IPS-NIHi7 (cell line): ENCODE measurements around the gene PNCK.

Experiments used
- DNase-seq: peaks from one replicate; pipeline ENCODE4 v3.0.0; 2012; ENCODE audit warnings: mixed read lengths; ENCODE audit errors: extremely low spot score

The PNCK gene

GRCh38 chrX:153642051-153642654, 31.5 kb downstream of the PNCK start:
- peak; percentile 41 for DNase-seq

- no peak for DNase-seq
These were observed 32.0 kb downstream of the PNCK start for GRCh38 chrX:153641627-153642026.

- DNase-seq = no peak
These were observed 32.7 kb downstream of the PNCK start for GRCh38 chrX:153640736-153641575.

- DNase-seq = no peak
These were observed 33.4 kb downstream of the PNCK start for GRCh38 chrX:153640045-153640686.

GRCh38 chrX:153639177-153640044, 34.2 kb downstream of the PNCK start:
- no peak for DNase-seq

- DNase-seq = no peak
These were observed 35.0 kb downstream of the PNCK start for GRCh38 chrX:153638436-153639176.

GRCh38 chrX:153638041-153638371, 35.6 kb downstream of the PNCK start:
- no peak for DNase-seq

- no peak for DNase-seq
These were observed 36.2 kb downstream of the PNCK start for GRCh38 chrX:153637121-153638040.

GRCh38 chrX:153636716-153637115, 36.9 kb downstream of the PNCK start:
- no peak for DNase-seq

GRCh38 chrX:153635788-153636668, 37.6 kb downstream of the PNCK start:
- peak; percentile 73 for DNase-seq

- no peak for DNase-seq
These were observed 38.2 kb downstream of the PNCK start for GRCh38 chrX:153635388-153635787.

GRCh38 chrX:153634832-153635231, 38.8 kb downstream of the PNCK start:
- no peak for DNase-seq

- DNase-seq = no peak
These were observed 39.4 kb downstream of the PNCK start for GRCh38 chrX:153634236-153634635.

- no peak for DNase-seq
These were observed 39.9 kb downstream of the PNCK start for GRCh38 chrX:153633607-153634180.

- DNase-seq = no peak
These were observed 40.6 kb downstream of the PNCK start for GRCh38 chrX:153633048-153633447.

GRCh38 chrX:153632595-153632946, 41.0 kb downstream of the PNCK start:
- no peak for DNase-seq

GRCh38 chrX:153631907-153632594, 41.6 kb downstream of the PNCK start:
- DNase-seq = no peak

GRCh38 chrX:153631346-153631745, 42.3 kb downstream of the PNCK start:
- no peak for DNase-seq
